MV-4-11 (cell line): Measurements from ENCODE around the gene PLCH1.

Experiments used
- DNase-seq: peaks from one replicate; lab custom pipeline; 2025; lab: John Stamatoyannopoulos, UW

Gene PLCH1

GRCh38 chr3:155347901-155348300, 397.0 kb downstream of the PLCH1 start:
- no peak for DNase-seq

- DNase-seq, result no peak
Observed at GRCh38 chr3:155342344-155342743, 402.5 kb downstream of the PLCH1 start.

GRCh38 chr3:155339052-155339451, 405.8 kb downstream of the PLCH1 start:
- no peak for DNase-seq

GRCh38 chr3:155335724-155336354, 409.0 kb downstream of the PLCH1 start:
- DNase-seq, result no peak

GRCh38 chr3:155334914-155335723, 409.8 kb downstream of the PLCH1 start:
- DNase-seq, result no peak

- no peak for DNase-seq
Observed at GRCh38 chr3:155334215-155334913, 410.5 kb downstream of the PLCH1 start.

GRCh38 chr3:155332716-155333115, 412.2 kb downstream of the PLCH1 start:
- DNase-seq, result no peak

- no peak for DNase-seq
Observed at GRCh38 chr3:155331078-155331477, 413.8 kb downstream of the PLCH1 start.

- DNase-seq, result no peak
Observed at GRCh38 chr3:155330370-155330769, 414.5 kb downstream of the PLCH1 start.

GRCh38 chr3:155329513-155330048, 415.3 kb downstream of the PLCH1 start:
- DNase-seq, result no peak

- no peak for DNase-seq
Observed at GRCh38 chr3:155327871-155328270, 417.0 kb downstream of the PLCH1 start.

- DNase-seq, result no peak
Observed at GRCh38 chr3:155327430-155327829, 417.4 kb downstream of the PLCH1 start.

- no peak for DNase-seq
Observed at GRCh38 chr3:155326901-155327300, 418.0 kb downstream of the PLCH1 start.

GRCh38 chr3:155326244-155326643, 418.6 kb downstream of the PLCH1 start:
- DNase-seq, result no peak
